Hindlimb muscle (tissue), 1 donor: ENCODE results near the gene CLBA1. TPM values are rescaled to one million over a fixed set of nuclear protein-coding genes. Genes with fewer than 3 reads are reported as not detected.
"Not testable (repeated sequence)": the region's sequence is repeated elsewhere in the genome, so short reads cannot be mapped to it uniquely, and the experiment has no call there.

Experiments
- DNase-seq: peaks from one replicate; pipeline ENCODE4 v3.0.0-alpha.2; 2013
- polyA plus RNA-seq: library from polyadenylated mRNA; unstranded; fragments of 120-200 nt; gene quantifications from one replicate; pipeline ENCODE4 v1.2.1, GENCODE V29; 2013; ENCODE audit not compliant: insufficient read length

The CLBA1 gene
- polyA plus RNA-seq, 1 donor = 5.0 TPM

GRCh38 chr14:105023791-105024480 lies 38.3 kb downstream of the CLBA1 start:
- DNase-seq = no peak

DNA sequence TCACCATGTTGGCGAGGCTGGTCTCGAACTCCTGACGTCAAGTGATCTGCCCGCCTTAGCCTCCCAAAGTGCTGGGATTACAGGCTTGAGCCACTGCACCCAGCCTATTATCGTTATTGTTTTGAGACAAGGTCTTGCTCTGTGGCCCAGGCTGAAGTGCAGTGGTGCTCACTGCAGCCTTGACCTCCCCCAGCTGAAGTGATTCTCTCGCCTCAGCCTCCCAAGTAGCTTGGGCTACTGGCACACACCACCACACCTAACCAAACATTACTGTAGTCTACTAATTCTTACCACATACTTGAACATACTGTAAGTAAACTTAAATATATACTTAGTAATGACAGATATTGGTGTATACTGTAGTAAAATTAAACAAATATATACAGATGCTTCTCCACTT lies 39.8 kb downstream of the CLBA1 start:
- DNase-seq = no peak

- DNase-seq = no peak
Observed at GRCh38 chr14:105026033-105026785, 40.6 kb downstream of the CLBA1 start.

GRCh38 chr14:105026802-105027563 lies 41.4 kb downstream of the CLBA1 start:
- DNase-seq = no peak

DNA sequence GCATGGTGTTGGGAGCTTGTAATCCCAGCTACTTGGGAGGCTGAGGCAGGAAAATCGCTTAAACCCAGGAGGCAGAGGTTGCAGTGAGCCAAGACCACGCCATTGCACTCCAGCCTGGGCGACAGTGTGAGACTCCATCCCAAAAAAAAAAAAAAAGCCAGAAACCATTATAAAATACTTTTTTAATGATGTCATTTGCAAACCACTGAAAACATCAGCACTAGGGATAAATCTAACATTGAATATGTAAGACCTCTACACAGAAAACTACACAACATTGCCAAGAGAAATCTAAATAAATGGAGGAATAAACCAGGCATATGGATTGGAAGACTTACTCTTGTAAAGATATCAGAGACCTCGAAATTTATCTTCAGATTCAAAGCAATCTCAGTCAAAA lies 42.1 kb downstream of the CLBA1 start:
- not testable (repeated sequence) for DNase-seq

DNA sequence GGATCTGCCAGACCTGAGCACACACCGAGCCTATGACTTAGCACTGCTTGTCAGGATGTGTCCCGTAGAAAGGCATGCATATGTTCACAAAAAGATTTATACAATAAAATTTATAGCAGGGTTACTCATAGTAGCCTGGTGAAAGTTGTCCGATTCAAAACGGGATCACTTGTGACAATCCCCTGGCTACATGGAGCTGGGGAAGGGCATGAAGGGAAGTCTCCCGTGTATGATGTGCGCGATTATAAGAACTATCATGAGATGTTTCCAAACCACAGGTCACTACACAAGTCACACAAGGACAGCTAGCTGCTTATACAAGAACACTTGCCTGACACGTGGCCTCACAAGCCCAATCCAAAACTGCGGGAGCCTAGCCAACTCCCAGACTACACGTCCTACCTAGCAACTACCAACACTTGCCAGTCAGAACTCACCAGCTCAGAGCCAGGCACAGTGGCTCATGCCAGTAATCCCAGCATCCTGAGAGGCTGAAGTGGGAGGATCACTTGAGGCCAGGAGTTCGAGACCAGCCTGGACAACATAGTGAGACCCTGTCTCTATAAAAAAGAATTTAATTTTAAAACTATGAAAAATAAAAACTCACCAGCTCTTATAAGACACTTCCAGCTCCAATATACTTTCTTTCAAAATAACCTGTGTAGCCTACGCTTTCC lies 42.8 kb downstream of the CLBA1 start:
- DNase-seq = no peak

DNA sequence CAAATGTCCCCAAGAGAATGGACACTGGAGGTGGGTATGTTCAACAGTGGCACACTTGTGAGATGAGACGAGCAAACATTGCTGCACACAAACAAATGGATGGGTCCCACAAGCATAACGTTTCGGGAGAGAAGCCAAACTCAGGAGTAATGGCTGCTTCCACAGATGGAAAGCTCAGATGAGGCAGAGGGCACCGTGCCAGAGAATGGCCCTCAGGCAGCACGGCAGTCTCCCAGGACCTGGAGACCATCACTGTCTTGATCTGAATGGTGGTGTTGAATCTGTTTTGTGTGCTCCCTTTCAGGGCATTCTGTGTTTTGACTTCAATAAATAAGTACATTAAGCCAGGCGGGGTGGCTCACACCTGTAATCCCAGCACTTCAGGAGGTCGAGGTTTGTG lies 43.8 kb downstream of the CLBA1 start:
- DNase-seq = no peak

DNA sequence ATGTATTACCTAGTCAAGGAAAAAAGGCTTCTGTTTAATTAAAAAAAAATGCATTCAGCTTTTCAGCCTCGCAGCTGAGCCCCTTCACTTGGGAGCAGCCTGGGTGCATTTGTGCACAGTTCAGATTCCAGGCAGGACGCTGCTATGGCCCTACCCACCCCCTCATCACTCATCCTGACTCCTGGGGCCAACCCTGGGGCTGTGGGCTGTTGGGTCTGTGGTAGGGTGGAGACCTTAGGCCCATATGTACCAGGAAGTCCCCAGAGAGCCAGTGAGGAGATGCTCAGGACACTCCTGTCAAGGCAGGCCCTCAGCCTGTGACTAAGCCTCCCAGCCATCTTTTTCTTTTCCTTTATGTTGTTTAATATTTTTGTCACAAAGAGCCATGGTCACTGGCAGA lies 44.6 kb downstream of the CLBA1 start:
- no peak for DNase-seq

GRCh38 chr14:105030836-105031396 lies 45.3 kb downstream of the CLBA1 start:
- no peak for DNase-seq

DNA sequence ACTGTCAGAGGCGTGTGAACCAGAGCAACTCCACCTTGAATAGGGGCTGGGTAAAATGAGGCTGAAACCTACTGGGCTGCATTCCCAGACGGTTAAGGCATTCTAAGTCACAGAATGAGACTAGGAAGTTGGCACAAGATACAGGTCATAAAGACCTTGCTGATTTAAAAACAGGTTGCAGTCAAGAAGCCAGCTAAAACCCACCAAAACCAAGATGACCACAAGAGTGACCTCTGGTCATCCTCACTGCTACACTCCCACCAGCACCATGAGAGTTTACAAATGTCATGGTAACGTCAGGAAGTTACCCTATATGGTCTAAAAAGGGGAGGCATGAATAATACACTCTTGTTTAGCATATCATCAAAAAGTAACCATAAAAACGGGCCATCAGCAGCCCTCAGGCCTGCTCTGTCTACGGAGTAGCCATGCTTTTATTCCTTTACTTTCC lies 46.9 kb downstream of the CLBA1 start:
- DNase-seq = not testable (repeated sequence)

DNA sequence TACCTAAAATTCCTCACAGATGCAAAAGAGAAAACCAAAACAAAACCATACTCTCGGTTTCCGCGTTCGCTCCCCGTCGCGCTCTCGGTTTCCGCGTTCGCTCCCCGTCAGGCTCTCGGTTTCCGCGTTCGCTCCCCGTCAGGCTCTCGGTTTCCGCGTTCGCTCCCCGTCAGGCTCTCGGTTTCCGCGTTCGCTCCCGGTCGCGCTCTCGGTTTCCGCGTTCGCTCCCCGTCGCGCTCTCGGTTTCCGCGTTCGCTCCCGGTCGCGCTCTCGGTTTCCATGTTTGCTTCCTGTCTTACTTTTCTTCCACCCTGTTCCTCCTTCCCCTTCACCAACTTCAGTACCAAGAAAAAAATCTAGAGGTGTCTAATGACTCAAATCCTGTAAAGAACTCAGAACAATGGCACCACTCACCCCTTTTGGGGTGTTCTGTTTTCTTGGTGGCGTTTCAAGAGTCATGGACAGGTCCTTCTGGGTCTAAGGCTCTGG lies 47.9 kb downstream of the CLBA1 start:
- DNase-seq = not testable (repeated sequence)

DNA sequence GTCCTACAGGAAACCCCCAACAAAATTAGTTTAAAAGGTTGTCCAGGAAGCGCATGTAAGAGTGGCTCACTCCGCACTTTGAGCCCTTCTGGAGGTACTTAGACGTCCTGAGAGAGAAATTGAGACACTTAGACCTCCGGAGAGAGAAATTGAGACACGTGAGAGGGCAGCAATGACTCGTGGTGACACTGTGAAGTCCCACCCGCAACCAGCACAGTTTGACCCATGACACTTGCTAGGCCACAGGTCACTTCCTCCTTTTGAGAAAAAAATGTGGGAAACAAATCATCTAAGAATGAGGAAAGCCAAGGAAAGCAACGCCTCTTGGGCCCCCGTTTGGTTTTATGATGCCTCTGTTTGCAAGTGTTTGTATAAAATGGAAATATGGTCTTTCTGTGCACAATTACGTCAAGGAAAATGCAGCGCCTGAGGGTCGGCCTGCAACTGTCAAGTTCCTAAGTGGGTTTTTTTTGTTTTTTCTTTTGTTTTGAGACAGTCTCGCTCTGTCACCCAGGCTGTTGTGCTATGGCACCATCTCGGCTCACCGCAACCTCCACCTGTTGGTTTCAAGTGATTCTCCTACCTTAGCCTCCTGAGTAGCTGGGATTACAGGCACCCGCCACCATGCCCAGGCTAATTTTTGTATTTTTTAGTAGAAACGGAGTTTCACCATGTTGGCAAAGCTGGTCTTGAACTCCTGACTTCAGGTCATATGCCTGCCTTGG lies 48.9 kb downstream of the CLBA1 start:
- no peak for DNase-seq

DNA sequence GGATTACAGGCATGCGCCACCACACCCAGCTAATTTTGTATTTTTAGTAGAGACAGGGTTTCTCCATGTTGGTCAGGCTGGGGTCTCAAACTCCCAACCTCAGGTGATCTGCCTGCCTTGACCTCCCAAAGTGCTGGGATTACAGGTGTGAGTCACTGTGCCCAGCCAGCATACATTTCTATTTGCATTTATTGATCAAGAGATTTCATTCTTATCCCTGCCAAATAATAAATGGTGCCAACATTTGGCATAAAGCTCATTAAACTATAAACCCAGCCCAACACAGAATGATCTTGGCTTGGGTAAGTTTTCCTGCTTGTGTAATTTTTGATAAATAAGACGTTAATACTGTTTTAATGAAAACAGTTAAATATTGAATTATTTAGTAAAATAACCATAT lies 50.0 kb downstream of the CLBA1 start:
- not testable (repeated sequence) for DNase-seq

DNA sequence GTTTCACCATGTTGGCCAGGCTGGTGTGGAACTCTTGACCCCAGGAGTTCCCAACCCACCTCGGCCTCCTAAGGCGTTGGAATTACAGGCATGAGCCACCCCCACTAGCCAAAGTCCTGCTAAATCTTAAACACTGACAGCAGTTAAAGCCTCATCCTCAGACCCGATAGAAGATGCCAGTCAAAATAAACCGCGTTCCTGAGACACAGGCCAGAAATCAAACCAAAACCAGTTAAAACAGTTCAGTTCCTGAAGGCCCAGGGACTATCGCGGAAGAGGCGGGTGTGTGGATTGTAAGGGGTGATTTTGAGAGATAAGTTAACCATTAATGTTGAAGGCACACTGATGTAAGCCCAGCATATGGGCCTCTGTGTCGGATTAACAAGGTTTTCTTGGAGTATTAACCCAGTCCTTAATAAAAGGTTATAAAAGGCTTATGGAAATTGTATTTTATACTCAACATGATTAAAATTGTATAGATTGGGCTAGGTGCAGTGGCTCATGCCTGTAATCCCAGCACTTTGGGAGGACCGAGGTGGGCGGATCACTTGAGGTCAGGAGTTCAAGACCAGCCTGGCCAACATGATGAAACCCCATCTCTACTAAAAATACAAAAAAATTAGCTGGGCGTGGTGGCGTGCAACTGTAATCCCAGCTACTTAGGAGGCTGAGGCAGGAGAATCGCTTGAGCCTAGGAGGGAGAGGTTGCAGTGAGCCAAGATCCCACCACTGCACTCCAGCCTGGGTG lies 54.0 kb downstream of the CLBA1 start:
- DNase-seq = no peak

DNA sequence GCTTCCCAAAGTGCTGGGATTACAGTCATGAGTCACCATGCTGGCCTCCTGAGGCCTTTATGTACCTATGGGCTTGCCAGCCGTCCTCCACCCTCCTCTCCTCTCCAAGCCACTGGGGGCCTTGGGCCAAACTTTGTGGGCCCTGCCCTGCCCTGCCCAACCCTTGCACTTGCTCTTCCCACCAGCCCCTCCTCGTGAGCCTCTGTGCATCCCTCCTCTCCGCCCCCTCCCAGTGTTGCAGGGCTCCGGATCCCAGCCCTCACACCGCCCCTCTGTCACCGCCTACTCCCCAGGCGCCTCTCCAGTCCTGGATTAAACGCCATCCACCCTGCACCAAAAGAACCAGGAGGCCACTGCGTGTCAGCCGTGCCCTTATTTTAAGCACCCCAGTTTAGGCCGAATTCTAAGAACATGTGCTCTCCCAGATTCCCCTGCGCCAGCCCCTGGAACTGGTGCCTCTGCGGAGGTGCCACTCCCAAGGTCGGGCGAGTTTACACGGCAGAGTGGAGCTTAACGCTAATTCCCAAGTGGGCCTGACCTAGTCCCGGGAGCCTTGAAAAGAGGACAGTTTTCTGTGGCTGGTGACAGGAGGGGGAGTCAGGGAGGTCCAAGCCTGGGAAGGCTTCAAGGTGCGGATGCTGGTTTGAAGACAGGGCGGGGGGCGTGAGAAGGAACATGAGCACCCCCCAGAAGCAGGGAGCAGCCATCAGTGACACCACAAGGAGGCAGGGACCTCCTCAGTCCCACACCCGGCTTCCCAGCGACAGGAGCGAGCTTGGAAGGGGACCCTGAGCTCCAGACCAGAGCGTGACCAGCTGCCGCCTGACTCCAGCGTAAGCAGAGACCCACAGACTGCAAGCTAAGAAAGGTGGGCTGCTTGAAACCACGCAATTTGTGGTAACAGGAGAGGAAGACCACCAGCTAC lies 56.5 kb downstream of the CLBA1 start:
- no peak for DNase-seq

DNA sequence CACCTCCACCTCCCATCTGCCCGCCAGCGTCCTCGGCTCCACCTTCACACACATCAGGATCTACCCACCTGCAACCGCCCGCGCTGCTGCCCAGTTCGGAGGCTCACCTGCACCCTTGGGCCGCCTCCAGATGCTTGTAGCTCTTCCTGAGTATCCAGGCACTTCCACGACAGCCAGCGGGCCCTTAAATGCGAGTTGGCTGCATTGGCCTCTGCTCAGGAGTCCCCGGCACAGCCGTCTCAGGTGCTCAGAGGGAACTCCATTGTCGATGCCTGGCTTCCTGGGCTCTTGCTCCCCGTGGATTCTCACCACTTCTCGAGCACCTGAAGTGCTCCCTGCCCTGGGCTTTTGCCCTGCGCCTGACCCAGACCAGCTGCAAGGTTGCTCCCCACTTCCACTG lies 57.2 kb downstream of the CLBA1 start:
- no peak for DNase-seq

- DNase-seq = no peak
Observed at GRCh38 chr14:105043641-105044040, 58.1 kb downstream of the CLBA1 start.
